Activated naive CD4-positive, alpha-beta T cell treated with anti-CD3 and anti-CD28 coated beads, Interleukin-2, amount 50 U/mL, for 24 hours (primary cell): ENCODE data around the gene C5orf63.
A peak's percentile ranks its signal among the peaks of the same experiment; 100 is the strongest.
"Not testable (repeated sequence)": the region's sequence is repeated elsewhere in the genome, so short reads cannot be mapped to it uniquely, and the experiment has no call there.

Experiments
- H3K27ac Mint-ChIP-seq: one replicate; pipeline ENCODE4 v1.8.0; 2021; ENCODE audit warnings: mild to moderate bottlenecking, mixed read lengths
- H3K27me3 Mint-ChIP-seq: one replicate; pipeline ENCODE4 v1.8.0; 2021; ENCODE audit warnings: mixed read lengths
- H3K36me3 Mint-ChIP-seq: one replicate; pipeline ENCODE4 v1.8.0; 2021; ENCODE audit warnings: mixed read lengths
- H3K4me1 Mint-ChIP-seq: one replicate; pipeline ENCODE4 v1.8.0; 2021; ENCODE audit warnings: mixed read lengths
- H3K4me3 Mint-ChIP-seq: one replicate; pipeline ENCODE4 v1.8.0; 2021; ENCODE audit warnings: mild to moderate bottlenecking, mixed read lengths
- H3K9me3 Mint-ChIP-seq: one replicate; pipeline ENCODE4 v1.8.0; 2021; ENCODE audit warnings: mixed read lengths

The C5orf63 gene

DNA sequence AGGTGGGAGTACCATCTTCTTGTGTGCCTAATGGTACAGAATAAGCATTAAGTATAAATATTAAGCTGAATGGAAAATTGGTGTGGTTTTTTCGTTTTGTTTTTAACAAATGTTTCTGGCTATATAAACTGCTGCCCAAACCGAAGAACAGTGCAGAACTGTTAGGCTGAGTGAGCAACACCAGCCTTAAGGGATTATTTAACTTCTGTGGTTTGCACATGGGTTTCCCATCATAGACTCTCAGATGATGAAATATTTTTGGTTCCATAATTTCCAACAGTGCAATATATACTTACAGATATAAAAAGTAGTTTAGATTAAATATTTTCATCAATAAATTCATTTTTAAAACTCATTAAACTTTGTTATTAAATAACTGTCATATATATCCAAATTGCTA is 16.4 kb downstream of the C5orf63 start:
- Mint-ChIP-seq H3K36me3 (peaks cover 41% of the 10 kb centered on the region), H3K27me3 (no peaks in the 10 kb centered on the region), H3K9me3 (no peaks in the 10 kb centered on the region), H3K27ac (no peak overlapping the region), H3K4me3 (no peak overlapping the region), H3K4me1 (peaks cover 15% of the 10 kb centered on the region)

- Mint-ChIP-seq H3K4me3 (no peak overlapping the region), H3K36me3 (peaks cover 41% of the 10 kb centered on the region), H3K27ac (no peak overlapping the region), H3K27me3 (no peaks in the 10 kb centered on the region), H3K9me3 (no peaks in the 10 kb centered on the region), H3K4me1 (peaks cover 9% of the 10 kb centered on the region)
These were observed 17.2 kb downstream of the C5orf63 start for GRCh38 chr5:127055880-127056653.

- not testable (repeated sequence) for H3K4me1 Mint-ChIP-seq
- peaks cover 31% of the 10 kb centered on the region for H3K36me3 Mint-ChIP-seq
These were observed 19.8 kb downstream of the C5orf63 start for GRCh38 chr5:127053551-127053950.

GRCh38 chr5:127053049-127053448 is 20.3 kb downstream of the C5orf63 start:
- Mint-ChIP-seq H3K27ac (no peak overlapping the region), H3K4me1 (no peaks in the 10 kb centered on the region), H3K27me3 (no peaks in the 10 kb centered on the region), H3K36me3 (peaks cover 30% of the 10 kb centered on the region), H3K4me3 (no peak overlapping the region), H3K9me3 (no peaks in the 10 kb centered on the region)

More at GRCh38 chr5:127053551-127053950, 19.8 kb downstream of the C5orf63 start:
- H3K27me3 Mint-ChIP-seq, H3K4me3 Mint-ChIP-seq, H3K27ac Mint-ChIP-seq, H3K9me3 Mint-ChIP-seq: not testable (repeated sequence)

- Mint-ChIP-seq H3K27ac (no peak overlapping the region), H3K4me3 (no peak overlapping the region), H3K9me3 (no peaks in the 10 kb centered on the region), H3K36me3 (peaks cover 28% of the 10 kb centered on the region), H3K4me1 (no peaks in the 10 kb centered on the region), H3K27me3 (no peaks in the 10 kb centered on the region)
These were observed 21.7 kb downstream of the C5orf63 start for GRCh38 chr5:127051591-127051990.

DNA sequence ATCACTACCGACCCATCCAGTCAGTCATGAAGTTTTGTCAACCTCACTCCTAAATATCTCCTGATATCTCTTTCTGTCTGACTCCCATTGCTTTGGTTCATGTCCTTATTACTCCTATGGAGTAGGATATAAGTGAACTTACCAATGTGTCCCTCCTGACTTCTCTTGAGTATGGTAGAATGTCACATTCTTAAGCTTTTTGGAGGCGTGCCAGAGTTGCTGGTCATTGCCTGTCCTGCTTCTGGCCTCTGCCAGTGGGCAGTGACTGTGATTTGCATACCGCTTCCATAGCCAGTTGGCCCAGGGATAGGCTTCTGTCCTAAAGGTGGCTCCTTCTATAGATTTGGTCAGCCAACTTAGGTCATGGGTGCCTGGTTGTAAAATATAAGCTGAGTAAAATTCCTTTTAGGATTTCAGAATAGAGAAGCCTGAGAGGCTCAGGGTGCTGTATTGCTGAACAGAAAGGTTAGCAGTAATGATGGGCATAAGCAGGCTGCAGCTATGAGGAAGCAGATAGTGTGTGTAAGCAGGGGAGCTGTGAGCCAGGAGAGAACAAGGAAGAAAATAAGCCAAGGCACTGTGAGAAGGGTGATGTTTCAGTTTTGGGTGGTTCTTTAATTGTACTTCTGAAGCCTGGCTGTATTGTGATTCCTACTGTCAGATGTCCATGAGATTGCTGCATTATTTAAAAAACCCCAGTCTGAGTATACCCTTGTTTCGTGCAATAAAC is 26.8 kb downstream of the C5orf63 start:
- Mint-ChIP-seq H3K27me3 (no peaks in the 10 kb centered on the region), H3K4me1 (no peaks in the 10 kb centered on the region), H3K36me3 (peaks cover 4% of the 10 kb centered on the region)

DNA sequence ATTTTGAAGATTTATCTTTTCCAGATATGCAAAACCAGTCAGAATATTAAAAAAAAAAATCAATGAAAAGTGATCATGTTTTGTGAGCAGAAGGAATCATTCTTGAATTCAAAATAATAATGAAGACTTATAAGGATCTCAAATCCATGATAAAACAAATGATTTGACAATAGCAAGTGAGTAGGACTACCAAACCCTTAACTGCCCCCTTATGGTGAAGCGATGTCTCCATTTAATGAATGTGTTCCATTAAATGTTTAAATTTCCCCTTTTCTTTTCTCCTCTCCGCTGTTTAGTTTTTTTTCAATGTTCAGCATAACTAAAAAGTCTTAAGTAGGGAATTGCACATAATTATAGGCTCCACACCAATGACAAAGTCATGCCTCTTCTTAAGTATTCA is 30.7 kb downstream of the C5orf63 start:
- H3K9me3 Mint-ChIP-seq: no peaks in the 10 kb centered on the region
- no peak overlapping the region for H3K4me3 Mint-ChIP-seq
- no peak overlapping the region for H3K27ac Mint-ChIP-seq
- peaks cover 2% of the 10 kb centered on the region for H3K36me3 Mint-ChIP-seq
- H3K4me1 Mint-ChIP-seq: no peaks in the 10 kb centered on the region
- no peaks in the 10 kb centered on the region for H3K27me3 Mint-ChIP-seq

More for the DNA sequence above, 26.8 kb downstream of the C5orf63 start:
- Mint-ChIP-seq H3K27ac (no peak overlapping the region), H3K9me3 (no peaks in the 10 kb centered on the region), H3K4me3 (no peak overlapping the region)

- Mint-ChIP-seq H3K9me3 (no peaks in the 10 kb centered on the region), H3K27ac (no peak overlapping the region), H3K4me3 (no peak overlapping the region)
These were observed 31.7 kb downstream of the C5orf63 start for GRCh38 chr5:127041571-127041970.

DNA sequence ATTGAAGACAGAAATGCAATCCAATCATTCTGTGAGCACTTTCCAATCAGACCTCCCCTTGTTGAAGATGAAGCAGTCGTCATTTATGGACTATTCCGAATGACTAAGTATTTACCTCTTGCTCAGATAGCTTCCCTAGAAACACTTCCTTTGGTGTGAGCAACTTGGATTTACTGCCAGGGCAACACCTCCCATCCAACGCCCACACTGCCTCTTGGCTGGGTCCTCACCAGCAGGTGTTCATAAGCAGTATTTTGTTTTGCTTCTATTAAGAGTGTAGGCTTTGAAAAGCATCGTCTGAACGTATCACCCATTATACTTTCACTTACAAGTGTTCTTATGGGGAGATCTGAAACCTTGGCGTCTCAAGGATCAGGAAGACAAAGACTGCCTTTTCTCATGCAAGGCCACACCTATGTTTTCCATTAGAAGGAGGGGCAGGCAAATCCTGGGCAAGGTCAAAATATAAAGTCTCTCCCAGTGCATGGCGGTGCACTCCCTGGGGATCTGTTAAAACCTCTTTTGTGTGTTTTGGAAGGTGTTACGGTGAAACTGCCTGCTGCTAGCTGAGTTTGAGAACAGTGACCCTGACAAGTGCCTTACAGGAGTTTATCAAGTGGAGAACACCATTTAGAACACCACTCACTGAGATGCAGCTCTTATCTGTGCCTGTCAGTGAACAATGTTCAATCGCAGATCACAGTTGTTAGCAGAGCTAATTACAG is 32.3 kb downstream of the C5orf63 start:
- H3K4me3 Mint-ChIP-seq: no peak overlapping the region
- no peaks in the 10 kb centered on the region for H3K9me3 Mint-ChIP-seq
- H3K4me1 Mint-ChIP-seq: no peaks in the 10 kb centered on the region
- H3K36me3 Mint-ChIP-seq: peaks cover 2% of the 10 kb centered on the region
- no peak overlapping the region for H3K27ac Mint-ChIP-seq
- no peaks in the 10 kb centered on the region for H3K27me3 Mint-ChIP-seq

More at GRCh38 chr5:127041571-127041970, 31.7 kb downstream of the C5orf63 start:
- peaks cover 2% of the 10 kb centered on the region for H3K36me3 Mint-ChIP-seq
- no peaks in the 10 kb centered on the region for H3K4me1 Mint-ChIP-seq
- no peaks in the 10 kb centered on the region for H3K27me3 Mint-ChIP-seq

DNA sequence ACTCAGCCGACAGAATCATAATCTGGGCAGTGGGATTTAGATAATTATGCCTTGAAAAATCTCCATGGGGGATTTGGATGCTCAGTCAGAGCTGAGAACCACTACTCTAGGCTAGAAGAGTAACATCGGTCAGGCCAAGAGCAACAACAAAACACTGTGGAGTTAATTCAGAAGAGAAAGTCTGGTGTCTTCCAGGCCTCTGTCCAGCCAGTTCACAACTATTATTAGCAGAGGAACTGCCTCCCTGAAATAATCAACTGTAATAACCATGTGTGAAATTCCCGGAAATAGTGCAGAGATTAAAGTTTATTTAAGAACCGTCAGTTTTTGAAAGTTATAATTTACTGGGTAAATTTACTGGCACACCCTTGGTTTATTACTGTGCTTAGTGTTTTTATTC is 34.8 kb downstream of the C5orf63 start:
- no peaks in the 10 kb centered on the region for H3K27me3 Mint-ChIP-seq
- H3K9me3 Mint-ChIP-seq: no peaks in the 10 kb centered on the region
- no peak overlapping the region for H3K4me3 Mint-ChIP-seq
- no peak overlapping the region for H3K27ac Mint-ChIP-seq
- H3K36me3 Mint-ChIP-seq: peaks cover 4% of the 10 kb centered on the region
- no peaks in the 10 kb centered on the region for H3K4me1 Mint-ChIP-seq

- peaks cover 20% of the 10 kb centered on the region for H3K4me1 Mint-ChIP-seq
- H3K9me3 Mint-ChIP-seq: no peaks in the 10 kb centered on the region
- H3K4me3 Mint-ChIP-seq: peak overlapping the region; percentile 93
- H3K27ac Mint-ChIP-seq: no peak overlapping the region
- no peaks in the 10 kb centered on the region for H3K27me3 Mint-ChIP-seq
- peaks cover 2% of the 10 kb centered on the region for H3K36me3 Mint-ChIP-seq
These were observed 41.5 kb downstream of the C5orf63 start for GRCh38 chr5:127031863-127032232.

GRCh38 chr5:127031147-127031862 is 42.0 kb downstream of the C5orf63 start:
- Mint-ChIP-seq H3K36me3 (peaks cover 2% of the 10 kb centered on the region), H3K4me1 (peaks cover 25% of the 10 kb centered on the region), H3K9me3 (no peaks in the 10 kb centered on the region), H3K4me3 (peak overlapping the region; percentile 93), H3K27ac (peak overlapping the region; percentile 17), H3K27me3 (no peaks in the 10 kb centered on the region)

DNA sequence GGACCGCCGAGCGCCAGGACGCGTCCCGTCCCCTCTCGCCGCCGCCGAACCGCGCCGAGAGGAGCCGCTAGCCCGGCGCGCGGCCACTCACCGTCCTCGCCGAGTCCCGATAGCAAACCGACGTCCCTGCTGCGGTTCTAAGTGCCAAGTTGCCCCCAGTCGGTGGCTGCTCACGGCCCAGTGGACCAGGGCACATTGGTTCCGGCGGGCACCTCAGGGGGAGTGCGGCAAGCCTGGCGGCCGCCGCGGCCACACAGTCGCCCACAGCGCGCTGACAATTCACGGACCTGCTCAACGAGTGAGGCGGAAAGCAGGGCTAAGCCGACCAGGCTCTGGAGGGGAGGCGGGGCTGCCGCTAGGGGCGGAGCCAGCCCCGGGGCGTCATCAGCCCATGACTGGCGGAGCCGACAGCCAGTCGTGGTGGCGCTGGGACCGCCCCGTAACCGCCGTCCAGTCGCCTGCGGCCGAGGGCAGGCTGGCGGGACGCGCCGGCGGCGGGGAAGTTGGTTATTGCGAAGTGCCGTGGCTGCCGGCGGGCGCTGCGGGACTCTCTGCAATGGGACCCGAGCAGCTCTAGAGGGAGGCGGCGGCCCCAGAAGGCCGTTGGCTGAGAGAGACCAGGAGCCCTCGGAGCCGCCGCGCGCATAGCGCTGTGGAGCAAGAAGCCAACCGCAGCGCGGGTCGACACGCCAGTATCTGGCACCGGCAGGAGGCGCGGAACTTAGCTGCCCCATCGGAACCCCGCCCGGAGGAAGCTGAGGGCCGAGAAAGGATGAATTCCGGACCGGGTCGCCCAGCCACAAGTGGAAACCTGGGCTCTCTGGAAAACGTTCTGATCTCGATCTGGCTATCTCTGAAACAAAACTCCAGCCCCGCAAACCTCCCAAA is 42.8 kb downstream of the C5orf63 start, which contains the start of gene MARCHF3:
Gene MARCHF3 (minus strand): TSS at position 300 of the 888 bp plus-strand sequence. CDS start 112,387 bp downstream, outside the sequence.
- Mint-ChIP-seq H3K36me3 (no peaks in the 10 kb centered on the region), H3K4me3 (peak within 1 kb of the TSS; percentile 93), H3K4me1 (peaks cover 29% of the 10 kb centered on the region), H3K27ac (peak within 1 kb of the TSS; percentile 55), H3K9me3 (no peaks in the 10 kb centered on the region), H3K27me3 (no peaks in the 10 kb centered on the region)

- H3K4me3 Mint-ChIP-seq: peak overlapping the region; percentile 93
- no peaks in the 10 kb centered on the region for H3K9me3 Mint-ChIP-seq
- peak overlapping the region; percentile 55 for H3K27ac Mint-ChIP-seq
- peaks cover 31% of the 10 kb centered on the region for H3K4me1 Mint-ChIP-seq
- H3K27me3 Mint-ChIP-seq: no peaks in the 10 kb centered on the region
- H3K36me3 Mint-ChIP-seq: no peaks in the 10 kb centered on the region
These were observed 43.6 kb downstream of the C5orf63 start for GRCh38 chr5:127029581-127030258.
